NCI-H345 treated with DMSO at 0.1 percent for 48 hours (cell line): Measurements from ENCODE around the gene RASIP1.
A peak's percentile ranks its signal among the peaks of the same experiment; 100 is the strongest.
"Not testable (repeated sequence)": the region's sequence is repeated elsewhere in the genome, so short reads cannot be mapped to it uniquely, and the experiment has no call there.

Experiments used
- DNase-seq: peaks from one replicate; lab custom pipeline; 2025; ENCODE audit not compliant: unreplicated experiment; lab: John Stamatoyannopoulos, UW

The RASIP1 gene

GRCh38 chr19:48735031-48735615 is 5.3 kb downstream of the RASIP1 start:
- peak; percentile 61 for DNase-seq

DNA sequence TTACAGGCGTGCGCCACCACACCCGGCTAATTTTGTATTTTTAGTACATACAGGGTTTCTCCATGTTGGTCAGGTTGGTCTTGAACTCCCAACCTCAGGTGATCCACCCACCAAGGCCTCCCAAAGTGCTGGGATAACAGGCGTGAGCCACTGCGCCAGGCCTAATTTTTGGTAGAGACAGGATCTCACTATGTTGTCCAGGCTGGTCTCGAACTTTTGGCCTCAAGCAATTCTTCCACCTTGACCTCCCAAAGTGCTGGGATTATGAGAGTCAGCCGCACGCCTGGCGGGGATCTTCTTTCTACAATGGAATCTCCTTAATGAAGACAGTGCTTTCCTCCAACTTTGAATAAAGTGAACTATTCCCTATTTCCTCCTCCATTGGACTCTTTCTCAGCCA is 5.8 kb downstream of the RASIP1 start:
- no peak for DNase-seq

DNA sequence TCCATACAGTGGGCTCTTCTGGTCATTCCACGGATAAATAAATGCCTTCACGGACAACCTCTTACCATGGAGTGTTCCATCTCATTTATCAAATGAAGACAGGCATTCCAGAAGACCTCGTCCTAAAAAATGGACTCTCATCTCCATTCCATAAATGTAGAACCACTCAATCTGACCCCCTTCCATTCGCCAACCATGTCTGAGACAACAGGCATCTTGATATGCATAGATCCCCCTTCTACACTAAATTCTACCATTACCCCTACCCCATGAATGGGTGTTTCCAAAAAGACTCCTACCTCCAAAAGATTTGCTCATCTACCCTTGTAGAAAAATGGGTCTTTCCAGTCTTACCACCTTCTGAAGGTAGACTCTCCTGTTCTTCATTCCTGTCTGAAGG is 9.0 kb downstream of the RASIP1 start:
- DNase-seq: no peak

DNA sequence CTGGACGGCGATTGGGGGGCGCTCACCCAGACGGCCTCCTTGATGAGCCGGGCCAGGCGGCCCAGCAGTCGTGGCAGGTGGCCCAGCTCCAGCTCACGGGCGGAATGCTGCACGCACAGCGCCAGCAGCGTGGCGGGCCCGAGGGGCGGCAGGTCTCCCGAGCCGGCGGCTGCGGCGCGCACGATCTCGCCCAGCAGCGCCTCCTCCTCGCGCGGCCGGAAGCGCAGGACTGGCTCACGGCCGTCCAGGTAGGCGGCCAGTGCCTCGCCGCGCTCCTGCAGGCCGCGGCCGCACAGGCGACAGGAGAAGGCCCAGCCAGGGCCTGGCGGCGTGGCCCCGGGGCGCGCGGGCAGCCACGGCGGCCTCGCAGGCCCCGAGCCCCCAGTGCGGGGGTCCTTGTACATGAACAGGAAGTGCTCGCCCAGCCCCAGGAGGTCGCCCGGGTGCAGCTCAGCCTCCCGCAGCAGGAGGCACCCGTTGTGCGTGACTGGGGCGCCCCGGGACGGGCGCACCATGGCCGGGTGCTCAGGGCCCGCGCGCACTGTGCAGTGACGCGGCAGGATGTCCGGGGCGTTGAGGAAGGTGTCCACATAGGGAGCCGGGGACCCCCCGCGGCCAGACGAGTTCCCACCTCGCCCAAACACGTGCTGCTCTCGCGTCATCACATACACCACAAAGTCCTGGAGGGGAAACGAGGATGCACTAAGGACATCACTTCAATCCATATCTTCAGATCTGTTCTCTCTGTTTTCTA is 11.3 kb downstream of the RASIP1 start:
- DNase-seq: no peak

- DNase-seq: no peak
These were observed 13.9 kb downstream of the RASIP1 start for GRCh38 chr19:48726556-48726955.

DNA sequence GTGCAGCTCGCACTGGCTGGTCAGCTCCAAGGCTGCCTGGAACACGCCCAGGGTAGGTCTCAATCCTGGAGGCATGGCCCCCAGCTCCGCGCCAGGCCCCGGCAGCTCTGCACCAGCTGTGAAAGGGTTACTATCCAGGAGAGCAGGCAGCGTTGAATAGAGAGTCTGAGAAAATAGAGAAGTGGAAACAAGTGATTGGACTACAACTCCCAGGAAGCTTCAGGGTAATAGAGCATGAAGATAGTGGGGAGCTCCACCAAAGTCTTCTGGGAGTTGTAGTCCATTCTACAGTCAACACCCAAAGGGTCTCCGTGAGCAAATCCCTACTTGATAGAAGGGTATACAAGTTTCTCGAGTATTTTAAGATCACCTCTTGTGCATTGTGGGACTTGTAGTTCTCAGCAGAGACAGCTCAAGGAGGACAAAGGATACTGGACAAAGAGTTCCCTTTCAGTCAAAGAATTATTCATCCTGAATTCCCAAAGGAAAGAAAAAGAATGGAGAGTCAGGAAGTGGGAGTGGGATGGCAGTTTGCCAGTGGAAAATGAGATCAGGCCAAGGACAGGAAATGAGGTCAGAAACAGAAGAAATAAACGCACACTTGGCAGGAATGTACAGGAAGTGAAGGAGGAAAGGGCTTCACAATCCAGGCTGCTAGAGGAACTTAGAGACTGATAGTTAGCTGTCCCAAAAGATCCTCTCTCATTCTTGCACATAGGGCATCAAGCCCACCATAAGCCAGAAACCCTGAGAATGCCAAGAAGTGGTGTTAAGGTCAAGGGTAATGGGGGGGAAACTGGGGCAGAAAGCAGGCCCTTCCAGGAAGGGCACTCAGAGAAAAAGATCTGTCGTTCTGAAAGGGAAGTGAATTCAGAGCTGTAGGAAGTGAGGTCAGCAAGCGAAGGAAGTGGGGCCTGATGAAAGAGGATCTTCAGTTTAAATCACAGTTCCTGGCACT is 15.3 kb downstream of the RASIP1 start:
- DNase-seq: no peak

- no peak for DNase-seq
These were observed 18.2 kb downstream of the RASIP1 start for GRCh38 chr19:48722196-48722708.

DNA sequence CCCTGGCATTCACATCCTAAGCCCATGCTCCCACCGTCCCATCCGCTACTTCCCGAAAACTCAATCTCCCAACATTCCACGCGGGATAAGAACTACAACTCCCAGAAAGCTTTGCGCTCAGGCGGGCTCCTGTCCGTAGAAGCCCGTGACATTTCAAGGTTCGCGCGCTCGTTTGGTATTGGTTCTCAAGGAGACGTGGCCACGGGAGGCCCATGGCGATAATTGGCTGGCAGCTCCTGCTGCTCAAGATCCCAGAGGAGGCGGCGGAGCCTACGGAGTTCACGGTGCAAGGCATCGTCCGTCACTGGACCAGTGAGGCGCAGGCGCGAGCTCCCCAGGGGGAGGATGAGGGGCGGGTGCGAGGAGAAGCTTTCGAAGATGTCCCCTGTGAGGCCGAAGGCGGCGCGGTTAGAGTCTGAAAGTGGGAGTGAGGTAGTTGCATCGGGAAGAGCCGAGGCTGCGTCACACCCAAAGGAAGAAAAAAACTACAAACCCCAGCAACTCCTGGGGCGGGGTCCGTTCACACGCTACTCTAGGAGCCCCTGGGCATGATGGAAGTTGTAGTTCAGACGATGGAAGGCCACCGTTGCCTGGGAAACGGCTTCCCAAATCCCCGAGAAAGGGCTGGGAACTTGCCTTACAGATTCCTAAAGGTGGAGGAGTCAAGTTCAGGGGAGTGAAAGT is 19.7 kb downstream of the RASIP1 start:
- DNase-seq: peak; percentile 92

DNA sequence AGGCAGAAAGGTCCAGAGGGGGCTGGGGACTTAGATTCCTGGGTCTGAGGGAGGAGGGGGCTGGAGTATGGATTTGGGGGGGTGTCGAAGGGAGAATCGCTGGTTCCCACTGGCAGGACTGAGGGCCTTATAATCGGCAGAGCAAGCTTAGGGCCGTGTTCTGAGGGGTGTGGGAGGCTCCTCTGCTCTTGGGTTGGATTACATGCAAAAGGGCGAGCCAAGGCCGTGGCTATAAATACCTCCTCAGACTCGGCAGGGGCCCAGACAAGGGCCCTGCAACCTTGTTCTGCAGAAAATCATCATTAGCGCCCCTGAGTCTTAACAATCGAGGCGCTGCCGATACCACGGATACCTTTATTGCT is 20.2 kb downstream of the RASIP1 start:
- DNase-seq: no peak

- DNase-seq: no peak
These were observed 20.9 kb downstream of the RASIP1 start, which contains the start of gene MAMSTR for GRCh38 chr19:48719263-48720171. TSS of gene MAMSTR (minus strand) at chr19:48719725. CDS start at chr19:48719031, 694 bp downstream.

GRCh38 chr19:48718711-48719231 is 21.6 kb downstream of the RASIP1 start:
- no peak for DNase-seq

DNA sequence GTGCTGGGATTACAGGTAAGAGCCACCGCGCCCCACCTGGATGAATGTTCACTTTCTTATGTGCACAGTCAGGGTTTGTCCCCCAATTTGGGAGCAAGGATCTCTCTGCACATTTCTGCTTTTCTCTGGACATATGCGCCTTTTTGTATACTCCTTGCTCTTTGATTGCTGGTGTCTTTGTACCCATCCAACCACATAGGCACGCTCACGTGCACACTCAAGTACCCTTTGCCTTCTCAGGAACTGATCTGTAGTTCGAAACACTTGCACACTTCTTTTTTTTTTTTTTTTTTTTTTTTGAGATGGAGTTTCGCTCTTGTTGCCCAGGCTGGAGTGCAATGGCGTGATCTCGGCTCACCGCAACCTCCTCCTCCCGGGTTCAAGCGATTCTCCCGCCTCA is 22.3 kb downstream of the RASIP1 start:
- not testable (repeated sequence) for DNase-seq

DNA sequence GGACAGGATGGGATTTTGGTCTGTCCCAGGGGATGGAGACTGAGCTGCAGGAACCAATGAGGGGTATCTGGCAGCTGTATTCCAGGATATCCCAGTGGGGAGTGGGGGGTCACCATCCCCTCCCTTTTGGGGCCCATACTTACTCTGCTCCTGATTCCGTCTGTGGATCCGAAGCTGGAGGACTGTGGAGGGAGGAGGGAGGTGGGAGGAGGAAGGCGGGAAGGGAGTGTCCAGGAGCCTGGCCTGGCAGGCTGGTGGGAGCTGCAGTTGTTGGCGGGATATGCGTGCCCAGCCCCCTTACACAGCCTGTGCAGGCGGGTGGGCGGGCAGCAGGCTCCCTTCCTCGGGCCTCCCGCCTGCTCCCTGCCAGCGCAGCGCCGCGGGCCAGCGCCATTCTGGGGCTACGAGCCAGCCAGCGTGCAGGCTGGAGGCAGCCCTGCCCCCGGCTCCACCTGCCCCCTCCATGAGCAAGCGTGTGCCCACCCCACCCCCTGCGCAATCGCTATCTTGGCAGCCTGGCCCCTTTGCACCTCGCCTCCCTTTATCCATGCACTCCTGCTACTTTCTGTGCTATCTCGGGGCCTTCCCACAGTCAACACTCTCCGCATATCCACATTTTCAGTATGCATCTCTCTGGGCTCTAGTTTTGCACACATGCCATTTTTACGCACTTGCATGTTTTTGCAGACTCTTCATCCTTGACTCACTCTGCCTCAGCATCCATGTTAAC is 23.7 kb downstream of the RASIP1 start:
- no peak for DNase-seq

DNA sequence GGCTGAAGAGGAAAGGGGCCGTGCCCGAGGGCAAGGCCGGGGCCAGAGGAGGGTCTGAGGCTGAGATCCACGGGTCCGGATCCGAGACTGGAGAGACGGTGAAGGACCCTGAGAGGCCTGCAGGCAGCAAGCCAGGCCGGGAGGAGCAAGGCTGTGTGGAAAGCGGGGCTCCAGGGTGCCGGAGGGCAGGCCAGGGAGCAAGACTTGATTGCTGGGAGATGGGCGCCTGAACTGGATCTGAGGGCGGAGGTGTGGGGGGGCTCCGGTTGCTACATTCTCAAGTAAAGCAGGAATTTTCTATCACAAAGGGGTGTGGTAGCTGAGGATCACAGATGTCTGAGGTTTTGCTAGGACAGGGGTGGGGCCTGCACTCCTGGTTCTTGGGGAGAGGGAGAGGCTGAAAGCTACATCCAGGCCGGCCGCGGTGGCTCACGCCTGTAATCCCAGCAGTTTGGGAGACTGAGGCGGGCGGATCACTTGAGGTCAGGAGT is 24.7 kb downstream of the RASIP1 start:
- DNase-seq: no peak

GRCh38 chr19:48714759-48715675 is 25.4 kb downstream of the RASIP1 start:
- no peak for DNase-seq

DNA sequence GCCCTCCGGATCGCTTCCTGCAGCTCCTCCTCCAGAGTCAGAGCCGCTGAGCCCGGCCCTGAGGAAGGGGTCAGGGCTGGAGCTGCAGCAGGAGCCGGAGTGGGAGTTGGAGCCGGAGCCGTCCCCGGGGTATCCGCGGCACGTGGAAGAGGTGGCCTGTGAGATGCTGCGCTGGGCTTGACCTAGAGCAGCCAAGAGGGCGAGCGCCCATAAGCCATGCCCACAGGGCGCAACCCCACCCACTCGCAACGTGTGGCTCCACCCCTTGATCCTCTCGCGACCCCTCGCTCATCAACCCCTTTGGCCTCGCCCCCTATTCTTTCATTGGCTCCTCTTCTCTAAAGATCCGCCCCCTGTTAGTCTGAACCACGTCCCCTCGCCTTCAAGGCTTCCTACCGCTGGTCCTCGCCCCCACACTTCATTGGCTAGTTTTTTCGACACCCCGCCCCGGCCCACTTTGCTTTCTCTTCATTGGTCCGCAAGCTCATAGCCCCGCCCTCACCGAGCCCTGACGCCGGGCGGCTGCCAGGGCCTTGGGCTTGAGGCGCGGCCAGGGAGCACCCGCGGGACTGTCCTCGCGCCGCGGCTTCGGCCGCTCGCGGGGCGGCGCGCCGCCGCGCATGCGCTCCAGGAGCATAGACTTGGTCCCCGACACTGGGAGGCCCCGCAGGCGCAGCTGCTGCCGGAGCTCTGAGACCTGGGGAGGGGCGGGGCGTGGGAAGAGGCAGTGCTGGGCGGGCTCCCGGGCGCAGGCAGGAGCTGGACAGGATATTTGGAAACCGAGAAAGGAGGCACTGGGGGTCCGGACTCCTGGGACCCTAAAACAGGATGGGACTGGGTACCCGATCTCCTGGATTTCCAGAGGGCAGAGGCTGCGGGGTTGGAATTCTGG is 26.3 kb downstream of the RASIP1 start:
- DNase-seq: peak; percentile 95
